Activated CD4-positive, alpha-beta memory T cell treated with anti-CD3 and anti-CD28 coated beads, Interleukin-2, amount 10 ng/mL, durations not matched to agents 7 days and 5 days (primary cell): ENCODE results near the gene RASGRF2. TPM values are rescaled to one million over a fixed set of nuclear protein-coding genes. Genes with fewer than 3 reads are reported as not detected.

Experiments used
- CTCF ChIA-PET: fragments of 350-600 bp; sonication (Branson Sonifier 250); formaldehyde crosslinking; loops from one replicate; lab custom pipeline; 2021; ENCODE audit warnings: antibody characterized with exemption, inconsistent platforms; lab: Charles Lee
- POLR2A ChIA-PET: fragments of 350-600 bp; sonication (Branson Sonifier 250); formaldehyde crosslinking; loops from one replicate; lab custom pipeline; 2021; ENCODE audit warnings: antibody characterized with exemption; lab: Charles Lee
- DNase-seq: peaks from one replicate; pipeline ENCODE4 v3.0.0-alpha.2; 2020
- H3K27ac Mint-ChIP-seq: one replicate; pipeline ENCODE4 v1.8.0; 2021; ENCODE audit warnings: mild to moderate bottlenecking, mixed read lengths
- H3K27me3 Mint-ChIP-seq: one replicate; pipeline ENCODE4 v1.8.0; 2021; ENCODE audit warnings: mixed read lengths
- H3K36me3 Mint-ChIP-seq: one replicate; pipeline ENCODE4 v1.8.0; 2021; ENCODE audit warnings: low read depth, mixed read lengths
- H3K4me1 Mint-ChIP-seq: one replicate; pipeline ENCODE4 v1.8.0; 2021; ENCODE audit warnings: mixed read lengths
- H3K4me3 Mint-ChIP-seq: one replicate; pipeline ENCODE4 v1.8.0; 2021; ENCODE audit warnings: mild to moderate bottlenecking, mixed read lengths
- H3K9me3 Mint-ChIP-seq: one replicate; pipeline ENCODE4 v1.8.0; 2021; ENCODE audit warnings: mixed read lengths
- total RNA-seq, 2 experiments: library from RNA; stranded (reverse); gene quantifications; one replicate each; pipeline ENCODE4 v1.2.3, GENCODE V29; 2021

Gene RASGRF2
- total RNA-seq, 2 experiments from 2014 or later: 2.4 to 3.3 TPM

- Mint-ChIP-seq H3K27ac (no peak overlapping the region), H3K27me3 (no peaks in the 10 kb centered on the region), H3K9me3 (no peaks in the 10 kb centered on the region), H3K4me1 (peaks cover 22% of the 10 kb centered on the region), H3K36me3 (no peaks in the 10 kb centered on the region), H3K4me3 (no peak overlapping the region)
- DNase-seq: no peak
- POLR2A ChIA-PET: no interaction called here
- CTCF ChIA-PET: interaction anchor here (0.6 to 1.2 kb wide), 2 partner anchors 15 to 76 kb away, joined by 3 read pairs; no protein-coding TSS in a partner anchor
These were observed 229.8 kb downstream of the RASGRF2 start for GRCh38 chr5:81189875-81190498.

GRCh38 chr5:81191726-81192372 is 231.7 kb downstream of the RASGRF2 start:
- Mint-ChIP-seq H3K4me3 (no peak overlapping the region), H3K27me3 (no peaks in the 10 kb centered on the region), H3K27ac (no peak overlapping the region), H3K4me1 (peaks cover 25% of the 10 kb centered on the region), H3K9me3 (no peaks in the 10 kb centered on the region), H3K36me3 (no peaks in the 10 kb centered on the region)
- DNase-seq: no peak
- ChIA-PET CTCF (no interaction called here), POLR2A (no interaction called here)

GRCh38 chr5:81192373-81192750 is 232.2 kb downstream of the RASGRF2 start:
- Mint-ChIP-seq H3K27me3 (no peaks in the 10 kb centered on the region), H3K4me3 (no peak overlapping the region), H3K27ac (no peak overlapping the region), H3K4me1 (peaks cover 25% of the 10 kb centered on the region), H3K9me3 (no peaks in the 10 kb centered on the region), H3K36me3 (no peaks in the 10 kb centered on the region)
- ChIA-PET CTCF (interaction anchor here (1.3 to 3.6 kb wide), 4 partner anchors 9 to 505 kb away, joined by 6 to 22 read pairs (median 6); no protein-coding TSS in a partner anchor), POLR2A (interaction anchor here (1.0 kb wide), 1 partner anchor 9 kb away, joined by 3 read pairs; no protein-coding TSS in a partner anchor)
- no peak for DNase-seq

DNA sequence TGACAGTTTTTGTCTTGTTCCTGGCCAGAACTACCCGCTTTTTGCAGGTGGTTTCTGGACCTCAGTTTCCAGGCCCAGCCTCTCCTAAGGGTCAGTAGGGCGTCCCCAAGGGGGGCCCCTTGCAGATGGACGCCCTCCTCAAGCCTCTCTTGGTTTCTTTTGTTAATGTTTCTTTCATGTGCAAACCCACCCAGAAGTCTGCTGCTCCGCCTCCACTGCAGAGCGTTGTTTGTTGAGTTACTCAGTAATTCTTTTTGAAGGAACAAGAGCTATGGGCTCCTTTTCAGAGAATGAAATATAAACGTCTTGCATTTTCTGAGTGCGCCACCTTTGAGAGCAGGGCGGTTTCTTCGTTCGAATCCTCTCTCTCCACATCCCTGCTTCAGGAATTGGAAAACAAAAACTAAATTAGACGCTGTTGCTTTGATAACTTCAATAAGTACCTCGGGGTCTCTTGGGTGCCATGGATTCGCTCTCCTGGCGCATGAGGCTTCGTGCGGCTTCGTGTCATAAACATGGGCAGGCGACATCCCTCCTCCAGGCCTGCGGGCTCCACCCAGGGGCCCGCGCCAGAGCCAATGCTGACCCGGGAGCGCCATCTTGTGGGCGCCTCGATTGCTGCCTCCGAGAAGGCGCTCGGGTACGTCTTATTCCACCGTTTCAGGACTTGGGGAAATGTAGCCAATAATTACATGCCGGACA is 234.6 kb downstream of the RASGRF2 start:
- ChIA-PET POLR2A (interaction anchor here (0.6 to 1.2 kb wide), 3 partner anchors 11 to 105 kb away, joined by 3 to 4 read pairs (median 3); no protein-coding TSS in a partner anchor), CTCF (interaction anchor here (0.6 to 3.6 kb wide), 16 partner anchors 9 to 1012 kb away, joined by 3 to 22 read pairs (median 4); no protein-coding TSS in a partner anchor)
- H3K9me3 Mint-ChIP-seq: no peaks in the 10 kb centered on the region
- peak; percentile 85 for DNase-seq
- H3K27ac Mint-ChIP-seq: no peak overlapping the region
- H3K4me1 Mint-ChIP-seq: peaks cover 9% of the 10 kb centered on the region
- no peaks in the 10 kb centered on the region for H3K27me3 Mint-ChIP-seq
- no peaks in the 10 kb centered on the region for H3K36me3 Mint-ChIP-seq
- no peak overlapping the region for H3K4me3 Mint-ChIP-seq

- Mint-ChIP-seq H3K4me1 (peaks cover 9% of the 10 kb centered on the region), H3K9me3 (no peaks in the 10 kb centered on the region), H3K27ac (no peak overlapping the region), H3K27me3 (no peaks in the 10 kb centered on the region), H3K4me3 (no peak overlapping the region), H3K36me3 (no peaks in the 10 kb centered on the region)
- ChIA-PET CTCF (interaction anchor here (0.7 to 3.6 kb wide), 15 partner anchors 9 to 1012 kb away, joined by 3 to 22 read pairs (median 4); no protein-coding TSS in a partner anchor), POLR2A (interaction anchor here (0.7 to 1.2 kb wide), 3 partner anchors 10 to 512 kb away, joined by 3 to 4 read pairs (median 4); no protein-coding TSS in a partner anchor)
- no peak for DNase-seq
These were observed 235.3 kb downstream of the RASGRF2 start for GRCh38 chr5:81195335-81195929.

- no peaks in the 10 kb centered on the region for H3K36me3 Mint-ChIP-seq
- POLR2A ChIA-PET: no interaction called here
- H3K4me1 Mint-ChIP-seq: no peaks in the 10 kb centered on the region
- no peak overlapping the region for H3K27ac Mint-ChIP-seq
- no peak overlapping the region for H3K4me3 Mint-ChIP-seq
- no peaks in the 10 kb centered on the region for H3K27me3 Mint-ChIP-seq
- CTCF ChIA-PET: interaction anchor here (1.5 kb wide), 1 partner anchor 14 kb away, joined by 3 read pairs; no protein-coding TSS in a partner anchor
- DNase-seq: no peak
- H3K9me3 Mint-ChIP-seq: no peaks in the 10 kb centered on the region
These were observed 242.5 kb downstream of the RASGRF2 start for GRCh38 chr5:81202655-81203054.

- H3K27me3 Mint-ChIP-seq: no peaks in the 10 kb centered on the region
- H3K27ac Mint-ChIP-seq: no peak overlapping the region
- DNase-seq: no peak
- H3K9me3 Mint-ChIP-seq: no peaks in the 10 kb centered on the region
- H3K36me3 Mint-ChIP-seq: no peaks in the 10 kb centered on the region
- ChIA-PET POLR2A (no interaction called here), CTCF (interaction anchor here (0.8 to 4.0 kb wide), 3 partner anchors 10 to 15 kb away, joined by 3 to 22 read pairs (median 3); no protein-coding TSS in a partner anchor)
- H3K4me3 Mint-ChIP-seq: no peak overlapping the region
- no peaks in the 10 kb centered on the region for H3K4me1 Mint-ChIP-seq
These were observed 243.6 kb downstream of the RASGRF2 start for GRCh38 chr5:81203729-81204128.

DNA sequence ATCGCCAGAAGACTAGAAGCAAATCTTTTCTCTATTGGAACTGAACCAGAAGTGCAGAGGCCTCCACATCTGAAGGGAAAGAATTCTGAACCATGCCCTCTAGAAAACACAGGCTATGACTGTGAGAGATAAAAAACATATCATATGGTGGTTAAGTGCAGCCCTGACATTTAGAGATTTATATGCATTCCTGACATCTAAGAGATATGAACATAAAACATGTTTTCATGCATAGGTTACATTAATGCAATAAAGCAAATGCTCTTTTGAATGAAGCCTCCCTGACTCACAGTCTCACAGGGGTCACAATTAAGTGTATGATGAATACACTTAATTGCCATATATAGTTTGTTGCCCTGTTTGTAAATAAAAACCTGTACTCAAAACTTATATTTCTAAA is 244.0 kb downstream of the RASGRF2 start:
- no peak for DNase-seq
- H3K27ac Mint-ChIP-seq: no peak overlapping the region
- no peaks in the 10 kb centered on the region for H3K36me3 Mint-ChIP-seq
- no peaks in the 10 kb centered on the region for H3K4me1 Mint-ChIP-seq
- H3K4me3 Mint-ChIP-seq: no peak overlapping the region
- ChIA-PET CTCF (interaction anchor here (4.0 kb wide), 1 partner anchor 10 kb away, joined by 22 read pairs; no protein-coding TSS in a partner anchor), POLR2A (no interaction called here)
- H3K9me3 Mint-ChIP-seq: no peaks in the 10 kb centered on the region
- H3K27me3 Mint-ChIP-seq: no peaks in the 10 kb centered on the region

GRCh38 chr5:81205058-81205457 is 244.9 kb downstream of the RASGRF2 start:
- CTCF ChIA-PET: interaction anchor here (0.9 to 4.0 kb wide), 4 partner anchors 11 to 94 kb away, joined by 3 to 22 read pairs (median 4); no protein-coding TSS in a partner anchor
- Mint-ChIP-seq H3K4me3 (no peak overlapping the region), H3K27ac (no peak overlapping the region), H3K4me1 (no peaks in the 10 kb centered on the region), H3K9me3 (no peaks in the 10 kb centered on the region), H3K27me3 (no peaks in the 10 kb centered on the region), H3K36me3 (no peaks in the 10 kb centered on the region)
- DNase-seq: no peak
- POLR2A ChIA-PET: interaction anchor here (0.7 kb wide), 1 partner anchor 10 kb away, joined by 3 read pairs; no protein-coding TSS in a partner anchor

GRCh38 chr5:81207009-81207408 is 246.8 kb downstream of the RASGRF2 start:
- no peak overlapping the region for H3K27ac Mint-ChIP-seq
- H3K36me3 Mint-ChIP-seq: no peaks in the 10 kb centered on the region
- no peaks in the 10 kb centered on the region for H3K27me3 Mint-ChIP-seq
- no peak for DNase-seq
- no peak overlapping the region for H3K4me3 Mint-ChIP-seq
- H3K9me3 Mint-ChIP-seq: no peaks in the 10 kb centered on the region
- POLR2A ChIA-PET: no interaction called here
- CTCF ChIA-PET: interaction anchor here (2.4 to 4.0 kb wide), 2 partner anchors 13 to 92 kb away, joined by 5 to 22 read pairs; no protein-coding TSS in a partner anchor
- peaks cover under 1% of the 10 kb centered on the region for H3K4me1 Mint-ChIP-seq

- ChIA-PET POLR2A (no interaction called here), CTCF (interaction anchor here (0.9 kb wide), 1 partner anchor 43 kb away, joined by 3 read pairs; no protein-coding TSS in a partner anchor)
- no peaks in the 10 kb centered on the region for H3K36me3 Mint-ChIP-seq
- H3K4me1 Mint-ChIP-seq: peaks cover 9% of the 10 kb centered on the region
- H3K4me3 Mint-ChIP-seq: no peak overlapping the region
- H3K27ac Mint-ChIP-seq: no peak overlapping the region
- H3K27me3 Mint-ChIP-seq: no peaks in the 10 kb centered on the region
- no peak for DNase-seq
- H3K9me3 Mint-ChIP-seq: no peaks in the 10 kb centered on the region
These were observed 248.7 kb downstream of the RASGRF2 start for GRCh38 chr5:81208904-81209303.

DNA sequence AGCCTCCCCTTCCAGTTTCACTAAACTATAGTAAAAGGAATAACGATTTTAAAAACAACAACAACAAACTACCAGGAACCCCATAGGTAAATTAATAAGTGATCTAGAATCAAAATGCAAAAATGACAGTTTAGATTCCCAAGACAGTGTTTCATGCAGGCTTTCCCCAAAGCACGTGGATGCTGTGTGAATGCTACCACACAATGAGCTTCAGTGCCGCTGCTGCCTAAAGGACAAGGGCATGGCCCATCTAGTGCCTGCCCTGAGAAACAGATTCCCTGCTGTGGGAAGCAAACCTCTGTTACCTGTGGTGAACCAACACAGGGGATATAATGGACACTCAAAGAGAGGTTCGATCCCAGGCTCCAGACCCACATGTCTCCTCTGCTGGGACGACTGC is 249.2 kb downstream of the RASGRF2 start:
- peaks cover 9% of the 10 kb centered on the region for H3K4me1 Mint-ChIP-seq
- no peak for DNase-seq
- ChIA-PET CTCF (interaction anchor here (0.6 kb wide), 1 partner anchor 14 kb away, joined by 4 read pairs; no protein-coding TSS in a partner anchor), POLR2A (no interaction called here)
- no peak overlapping the region for H3K27ac Mint-ChIP-seq
- no peak overlapping the region for H3K4me3 Mint-ChIP-seq
- no peaks in the 10 kb centered on the region for H3K9me3 Mint-ChIP-seq
- H3K36me3 Mint-ChIP-seq: no peaks in the 10 kb centered on the region
- no peaks in the 10 kb centered on the region for H3K27me3 Mint-ChIP-seq
